Thoracic aorta (tissue), 2 donors: ENCODE data around the gene PHB1. TPM values are rescaled to one million over a fixed set of nuclear protein-coding genes. Genes with fewer than 3 reads are reported as not detected.

Experiments used
- ATAC-seq: fragments of 150-250 bp; one replicate; pipeline ENCODE4 v1.8.0; 2017; ENCODE audit warnings: low read depth; ENCODE audit not compliant: insufficient number of reproducible peaks, low FRiP score
- DNase-seq: peaks from one replicate; pipeline ENCODE4 v3.0.0-alpha.2; 2020; ENCODE audit warnings: low spot score
- H3K27ac ChIP-seq, 2 donors: fragments of 200-600 bp; sonication (generic); 1 replicate in 1 of 2; 2 replicates in 1 of 2; pipeline ENCODE4 v1.5.1; 2016; ENCODE audit warnings: mild to moderate bottlenecking in 2 of 2, moderate library complexity in 2 of 2
- H3K27me3 ChIP-seq: fragments of 200-600 bp; sonication (generic); replicated peaks from 2 replicates; pipeline ENCODE4 v1.6.0; 2016; ENCODE audit warnings: mild to moderate bottlenecking; ENCODE audit not compliant: insufficient read depth
- H3K36me3 ChIP-seq: fragments of 200-600 bp; sonication (generic); one replicate; pipeline ENCODE4 v1.5.1; 2016
- H3K4me1 ChIP-seq, 2 donors: fragments of 200-600 bp; sonication (generic); 1 replicate in 1 of 2; 2 replicates in 1 of 2; pipeline versions ENCODE4 v1.5.1 to v1.6.0; 2016; ENCODE audit warnings: low read depth in 2 of 2, mild to moderate bottlenecking in 1 of 2; ENCODE audit not compliant: control insufficient read depth in 1 of 2
- H3K4me3 ChIP-seq: fragments of 200-600 bp; sonication (generic); 2 replicates; pipeline ENCODE4 v1.5.1; 2016; ENCODE audit warnings: mild to moderate bottlenecking
- H3K9me3 ChIP-seq: fragments of 200-600 bp; sonication (generic); 2 replicates; pipeline ENCODE4 v1.5.1; 2016
- total RNA-seq, 2 donors: library from RNA; depleted of rRNA; stranded (reverse); fragments of >200 nt; gene quantifications; one replicate each; pipeline versions ENCODE4 v1.1.0 to v1.2.3, GENCODE V29; 2016
- TF ChIP-seq, protein P1 (sequence below): fragments of 200-600 bp; sonication (generic); IDR thresholded peaks from one replicate; pipeline ENCODE4 v1.5.1; 2019; ENCODE audit warnings: antibody characterized with exemption

Gene PHB1
- total RNA-seq, 2 donors from 2014 or later = 34.4 to 55.6 TPM

DNA sequence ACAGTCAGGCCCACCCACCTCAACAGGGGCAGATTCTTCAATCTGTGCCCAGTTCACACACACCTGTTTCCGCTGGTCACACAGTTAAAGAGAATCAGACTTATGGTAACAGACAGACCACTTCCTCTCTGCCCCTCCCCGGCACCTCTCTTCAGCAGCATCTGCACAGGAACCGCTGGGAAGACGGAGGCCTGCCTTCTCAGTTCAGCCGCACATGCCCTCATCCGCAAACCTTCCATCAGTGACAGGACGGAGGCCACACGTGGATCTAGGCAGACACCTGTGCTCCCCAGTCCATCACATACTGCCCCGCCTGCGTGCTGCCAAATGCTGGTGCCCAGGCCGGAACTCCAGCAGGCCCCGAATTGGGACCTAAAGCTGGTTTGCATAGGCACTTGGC, 10.3 kb downstream of the PHB1 start:
- no peak for DNase-seq
- peaks cover 49% of the 10 kb centered on the region for H3K36me3 ChIP-seq

DNA sequence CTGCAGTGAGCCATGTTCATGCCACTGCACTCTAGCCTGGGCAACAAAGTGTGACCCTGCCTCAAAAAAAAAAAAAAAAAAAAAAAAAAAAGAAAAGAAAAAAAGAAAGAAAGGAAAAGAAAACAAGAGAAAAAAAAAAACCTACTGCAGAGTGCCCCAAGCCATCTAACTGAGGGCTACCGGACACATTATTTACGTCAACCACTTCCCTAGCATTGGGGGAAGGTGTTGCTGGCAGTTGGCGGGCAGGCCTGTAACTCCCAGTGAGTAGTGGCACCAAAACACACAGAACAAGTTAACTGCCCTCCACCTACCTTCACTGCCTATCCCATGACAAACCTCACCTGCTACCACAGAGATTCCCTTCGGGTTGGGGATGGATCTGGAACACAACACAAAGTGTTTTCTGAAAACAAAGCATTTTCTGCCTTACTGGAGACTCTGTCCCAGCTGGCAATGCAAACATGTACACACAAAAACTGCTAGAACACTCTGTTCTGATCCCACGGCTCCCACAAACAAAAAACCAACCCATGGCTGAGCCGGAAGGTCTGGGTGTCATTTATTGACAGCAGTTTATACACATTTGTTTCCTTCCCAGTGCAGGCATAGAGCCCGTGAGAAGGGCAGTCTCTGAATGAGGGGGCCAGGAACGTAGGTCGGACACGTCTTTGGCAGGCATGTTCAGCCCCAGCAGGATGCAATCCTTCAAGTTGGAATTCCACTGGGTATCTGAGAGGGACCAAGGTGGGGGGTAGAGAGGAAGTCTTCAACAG, 11.0 kb downstream of the PHB1 start:
- Histone ChIP-seq H3K27me3 (no peaks in the 10 kb centered on the region), H3K4me3 (no peak overlapping the region), H3K4me1 (no peaks in the 10 kb centered on the region), H3K27ac (no peak overlapping the region), H3K9me3 (no peaks in the 10 kb centered on the region), H3K36me3 (peaks cover 43% of the 10 kb centered on the region)
- TF ChIP-seq, protein P1, sequence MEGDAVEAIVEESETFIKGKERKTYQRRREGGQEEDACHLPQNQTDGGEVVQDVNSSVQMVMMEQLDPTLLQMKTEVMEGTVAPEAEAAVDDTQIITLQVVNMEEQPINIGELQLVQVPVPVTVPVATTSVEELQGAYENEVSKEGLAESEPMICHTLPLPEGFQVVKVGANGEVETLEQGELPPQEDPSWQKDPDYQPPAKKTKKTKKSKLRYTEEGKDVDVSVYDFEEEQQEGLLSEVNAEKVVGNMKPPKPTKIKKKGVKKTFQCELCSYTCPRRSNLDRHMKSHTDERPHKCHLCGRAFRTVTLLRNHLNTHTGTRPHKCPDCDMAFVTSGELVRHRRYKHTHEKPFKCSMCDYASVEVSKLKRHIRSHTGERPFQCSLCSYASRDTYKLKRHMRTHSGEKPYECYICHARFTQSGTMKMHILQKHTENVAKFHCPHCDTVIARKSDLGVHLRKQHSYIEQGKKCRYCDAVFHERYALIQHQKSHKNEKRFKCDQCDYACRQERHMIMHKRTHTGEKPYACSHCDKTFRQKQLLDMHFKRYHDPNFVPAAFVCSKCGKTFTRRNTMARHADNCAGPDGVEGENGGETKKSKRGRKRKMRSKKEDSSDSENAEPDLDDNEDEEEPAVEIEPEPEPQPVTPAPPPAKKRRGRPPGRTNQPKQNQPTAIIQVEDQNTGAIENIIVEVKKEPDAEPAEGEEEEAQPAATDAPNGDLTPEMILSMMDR = no peak
- ATAC-seq (no peak), DNase-seq (no peak)

More for the DNA sequence above, 10.3 kb downstream of the PHB1 start:
- ATAC-seq = no peak
- H3K27ac ChIP-seq = no peak overlapping the region
- H3K9me3 ChIP-seq = no peaks in the 10 kb centered on the region
- no peak overlapping the region for H3K4me3 ChIP-seq
- no peaks in the 10 kb centered on the region for H3K4me1 ChIP-seq
- TF ChIP-seq, protein P1 = no peak
- H3K27me3 ChIP-seq = no peaks in the 10 kb centered on the region

DNA sequence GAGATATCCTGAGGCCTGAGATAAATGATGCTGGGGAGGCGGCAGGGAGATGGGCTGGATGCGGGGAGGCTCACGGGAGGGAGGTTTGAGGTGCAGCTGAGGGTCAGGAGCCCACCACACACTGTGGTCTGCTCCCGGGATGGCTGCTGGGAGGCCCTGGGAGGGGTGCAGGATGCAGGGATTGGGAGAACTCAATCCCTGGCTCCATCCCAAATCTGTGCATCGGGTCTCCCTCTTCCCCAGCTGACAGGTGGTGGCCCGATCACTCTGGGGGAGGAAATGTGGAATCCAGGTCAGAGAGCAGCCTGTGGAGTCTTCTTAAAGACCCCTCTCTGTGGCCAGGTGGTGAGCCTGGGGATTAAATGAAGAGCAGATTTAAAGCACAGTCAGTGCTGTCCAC, 12.0 kb downstream of the PHB1 start:
- ATAC-seq (no peak), DNase-seq (no peak)
- H3K36me3 ChIP-seq = peaks cover 38% of the 10 kb centered on the region
- H3K27me3 ChIP-seq = no peaks in the 10 kb centered on the region
- TF ChIP-seq, protein P1 = no peak
- H3K27ac ChIP-seq = no peak overlapping the region
- H3K4me1 ChIP-seq = no peaks in the 10 kb centered on the region
- no peak overlapping the region for H3K4me3 ChIP-seq
- no peaks in the 10 kb centered on the region for H3K9me3 ChIP-seq

DNA sequence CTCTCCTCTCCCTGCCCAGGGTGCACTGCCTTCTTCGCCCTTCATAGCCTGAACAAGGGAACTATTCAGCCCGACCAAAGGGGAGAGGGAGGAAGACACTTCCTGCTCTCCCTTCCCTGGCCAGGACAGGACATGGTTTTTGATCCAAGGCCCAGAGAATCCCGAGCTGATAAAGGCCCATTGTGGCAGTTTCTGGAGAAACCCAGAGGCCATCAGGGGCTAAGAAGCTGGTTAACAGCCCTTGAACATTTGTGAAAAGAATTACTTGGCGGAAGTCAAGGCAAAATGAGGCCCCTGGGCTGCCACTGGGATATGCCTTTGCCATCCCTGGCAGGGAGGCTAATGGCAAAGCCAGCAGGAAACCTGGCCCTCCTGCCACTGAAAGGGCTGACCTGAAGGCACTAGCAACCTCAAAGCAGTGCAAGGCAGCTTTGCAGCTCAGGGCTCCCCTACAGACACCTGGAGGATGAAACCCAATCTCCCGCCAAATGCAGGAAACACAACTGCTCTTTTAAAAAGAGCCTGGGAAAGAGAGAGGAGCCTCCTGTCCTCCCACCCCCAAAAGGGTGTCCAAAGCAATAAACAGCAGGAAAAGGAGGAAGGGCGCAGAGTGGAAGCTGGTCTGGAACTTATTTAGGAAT, 12.6 kb downstream of the PHB1 start:
- ATAC-seq (no peak), DNase-seq (no peak)
- peaks cover 32% of the 10 kb centered on the region for H3K36me3 ChIP-seq
- H3K4me3 ChIP-seq = no peak overlapping the region
- H3K27me3 ChIP-seq = no peaks in the 10 kb centered on the region
- H3K4me1 ChIP-seq = no peaks in the 10 kb centered on the region
- no peak overlapping the region for H3K27ac ChIP-seq
- TF ChIP-seq, protein P1 = no peak
- H3K9me3 ChIP-seq = no peaks in the 10 kb centered on the region

DNA sequence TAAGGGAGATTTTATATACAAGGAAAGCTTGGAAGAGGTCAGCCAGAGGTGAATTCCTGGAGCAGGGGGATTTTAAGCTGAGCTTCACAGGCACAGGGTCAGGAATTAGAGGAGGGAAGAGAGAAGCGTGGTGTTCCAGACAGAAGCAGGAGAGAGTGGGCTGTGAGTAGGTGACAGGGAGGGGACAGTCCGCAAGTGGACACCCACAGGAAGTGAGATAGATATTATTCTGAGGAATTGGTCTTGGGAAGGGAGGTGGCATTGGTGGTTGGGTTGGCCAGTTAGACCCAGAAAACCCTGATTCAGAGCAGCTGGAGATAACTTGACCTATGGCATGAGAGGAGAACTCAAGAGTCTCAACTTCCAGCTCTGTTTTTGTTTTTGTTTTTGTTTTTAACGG, 14.7 kb downstream of the PHB1 start:
- no peak overlapping the region for H3K27ac ChIP-seq

More for the DNA sequence above, 14.7 kb downstream of the PHB1 start:
- Histone ChIP-seq H3K4me1 (no peaks in the 10 kb centered on the region), H3K4me3 (no peak overlapping the region), H3K36me3 (peaks cover 11% of the 10 kb centered on the region), H3K9me3 (no peaks in the 10 kb centered on the region), H3K27me3 (no peaks in the 10 kb centered on the region)
- DNase-seq = no peak
- TF ChIP-seq, protein P1 = no peak
- ATAC-seq = no peak
